Measurements from ENCODE around the gene SYT3. TPM values are rescaled to one million over a fixed set of nuclear protein-coding genes. Genes with fewer than 3 reads are reported as not detected.
"Not testable (repeated sequence)": the region's sequence is repeated elsewhere in the genome, so short reads cannot be mapped to it uniquely, and the experiment has no call there.

Gene SYT3
- total RNA-seq, 1 experiment from 2014 or later: 1.8 TPM

DNA sequence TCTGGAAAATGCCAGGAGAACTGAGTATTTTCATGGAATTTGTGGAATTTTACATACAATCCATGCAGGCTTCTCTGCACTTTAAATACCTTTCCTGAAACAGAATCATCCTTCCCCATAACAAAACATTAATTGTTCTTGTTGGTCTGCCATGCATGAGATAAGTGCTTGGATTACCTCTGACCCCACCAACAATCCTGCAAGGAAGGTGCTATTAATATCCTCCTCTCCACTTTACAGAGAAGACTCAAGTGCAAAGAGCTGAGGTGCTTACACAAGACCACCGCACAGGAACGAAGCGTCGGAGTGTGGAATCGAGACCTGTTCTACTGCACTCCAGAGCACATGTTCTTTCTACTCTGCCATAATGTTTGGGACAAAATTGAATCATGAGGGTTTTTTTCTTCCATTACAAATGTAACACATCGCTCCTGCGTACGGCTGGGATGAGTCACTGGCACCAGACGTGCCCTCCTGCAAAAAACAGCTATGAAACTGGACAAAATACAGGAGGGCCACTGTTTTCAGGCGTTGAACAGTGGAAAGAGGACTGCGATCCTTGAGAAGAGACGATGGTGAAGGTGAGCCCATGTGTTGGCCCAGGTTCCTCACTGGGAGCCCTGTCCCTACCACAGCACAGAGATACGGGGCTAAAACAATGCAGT is 58.6 kb downstream of the SYT3 start:
- CTCF ChIA-PET: no interaction called here
- DNase-seq (ENCODE audit: low spot score): no peak

DNA sequence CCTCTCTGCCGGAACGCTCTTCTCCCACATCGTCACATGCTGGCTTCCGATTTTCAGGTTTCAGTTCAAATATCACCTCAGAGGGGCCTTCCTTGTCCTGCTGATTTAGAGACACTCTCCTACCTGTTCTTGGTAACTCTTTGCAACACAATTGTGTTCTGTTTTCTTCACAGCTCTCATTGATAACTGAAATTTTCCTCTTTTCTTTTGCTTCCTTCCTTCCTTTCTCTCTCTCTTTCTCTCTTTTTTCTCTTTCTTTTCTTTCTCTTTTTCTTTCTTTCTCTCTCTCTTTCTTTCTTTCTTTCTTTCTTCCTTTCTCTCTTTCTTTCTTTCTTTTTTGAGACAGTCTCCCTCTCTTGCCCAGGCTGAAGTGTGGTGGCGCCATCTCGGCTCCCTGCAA is 59.4 kb downstream of the SYT3 start:
- H3K9me3 ChIP-seq (ENCODE audit: low read depth, low read length, poor library complexity, severe bottlenecking): no peaks in the 10 kb centered on the region
- BruUV-seq (replicated peaks): no TSS peak
- no peak for DNase-seq (ENCODE audit: low spot score)
- intact Hi-C loops (cut with micrococcal nuclease; ENCODE audit: unreplicated experiment): no loop called here
- TF ChIP-seq EZH2 (IDR thresholded peaks at IDR 0.05; ENCODE audit: borderline replicate concordance, low read depth, low read length, poor library complexity, severe bottlenecking): no peak
- TF ChIP-seq, protein P1, sequence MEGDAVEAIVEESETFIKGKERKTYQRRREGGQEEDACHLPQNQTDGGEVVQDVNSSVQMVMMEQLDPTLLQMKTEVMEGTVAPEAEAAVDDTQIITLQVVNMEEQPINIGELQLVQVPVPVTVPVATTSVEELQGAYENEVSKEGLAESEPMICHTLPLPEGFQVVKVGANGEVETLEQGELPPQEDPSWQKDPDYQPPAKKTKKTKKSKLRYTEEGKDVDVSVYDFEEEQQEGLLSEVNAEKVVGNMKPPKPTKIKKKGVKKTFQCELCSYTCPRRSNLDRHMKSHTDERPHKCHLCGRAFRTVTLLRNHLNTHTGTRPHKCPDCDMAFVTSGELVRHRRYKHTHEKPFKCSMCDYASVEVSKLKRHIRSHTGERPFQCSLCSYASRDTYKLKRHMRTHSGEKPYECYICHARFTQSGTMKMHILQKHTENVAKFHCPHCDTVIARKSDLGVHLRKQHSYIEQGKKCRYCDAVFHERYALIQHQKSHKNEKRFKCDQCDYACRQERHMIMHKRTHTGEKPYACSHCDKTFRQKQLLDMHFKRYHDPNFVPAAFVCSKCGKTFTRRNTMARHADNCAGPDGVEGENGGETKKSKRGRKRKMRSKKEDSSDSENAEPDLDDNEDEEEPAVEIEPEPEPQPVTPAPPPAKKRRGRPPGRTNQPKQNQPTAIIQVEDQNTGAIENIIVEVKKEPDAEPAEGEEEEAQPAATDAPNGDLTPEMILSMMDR (conservative IDR thresholded peaks at IDR 0.05; ENCODE audit: low read depth, low read length): no peak
- ChIA-PET POLR2A (ENCODE audit: low non-redundant PET) (no interaction called here), CTCF (no interaction called here)
- no peak overlapping the region for H3K27ac ChIP-seq (ENCODE audit: low read depth, low read length, poor library complexity, severe bottlenecking)
- no peaks in the 10 kb centered on the region for H3K4me1 ChIP-seq (ENCODE audit: insufficient read depth, low read length, poor library complexity, severe bottlenecking)
- H3K4me3 ChIP-seq (ENCODE audit: low read depth, low read length, poor library complexity, severe bottlenecking): no peak overlapping the region
- no peaks in the 10 kb centered on the region for H3K27me3 ChIP-seq (replicated peaks; ENCODE audit: insufficient read depth, low read depth, low read length, poor library complexity)
- H3K36me3 ChIP-seq (ENCODE audit: insufficient read depth, low read length, poor library complexity, severe bottlenecking): no peaks in the 10 kb centered on the region

More for the DNA sequence above, 58.6 kb downstream of the SYT3 start:
- intact Hi-C loops (cut with micrococcal nuclease; ENCODE audit: unreplicated experiment): no loop called here
- Histone ChIP-seq H3K27me3 (replicated peaks; ENCODE audit: insufficient read depth, low read depth, low read length, poor library complexity) (no peaks in the 10 kb centered on the region), H3K9me3 (ENCODE audit: low read depth, low read length, poor library complexity, severe bottlenecking) (no peaks in the 10 kb centered on the region), H3K36me3 (ENCODE audit: insufficient read depth, low read length, poor library complexity, severe bottlenecking) (no peaks in the 10 kb centered on the region), H3K4me3 (ENCODE audit: low read depth, low read length, poor library complexity, severe bottlenecking) (no peak overlapping the region), H3K4me1 (ENCODE audit: insufficient read depth, low read length, poor library complexity, severe bottlenecking) (no peaks in the 10 kb centered on the region), H3K27ac (ENCODE audit: low read depth, low read length, poor library complexity, severe bottlenecking) (no peak overlapping the region)
- TF ChIP-seq, protein P1 (conservative IDR thresholded peaks at IDR 0.05; ENCODE audit: low read depth, low read length): no peak
- TF ChIP-seq EZH2 (IDR thresholded peaks at IDR 0.05; ENCODE audit: borderline replicate concordance, low read depth, low read length, poor library complexity, severe bottlenecking): no peak
- POLR2A ChIA-PET (ENCODE audit: low non-redundant PET): no interaction called here
- BruUV-seq (replicated peaks): no TSS peak

DNA sequence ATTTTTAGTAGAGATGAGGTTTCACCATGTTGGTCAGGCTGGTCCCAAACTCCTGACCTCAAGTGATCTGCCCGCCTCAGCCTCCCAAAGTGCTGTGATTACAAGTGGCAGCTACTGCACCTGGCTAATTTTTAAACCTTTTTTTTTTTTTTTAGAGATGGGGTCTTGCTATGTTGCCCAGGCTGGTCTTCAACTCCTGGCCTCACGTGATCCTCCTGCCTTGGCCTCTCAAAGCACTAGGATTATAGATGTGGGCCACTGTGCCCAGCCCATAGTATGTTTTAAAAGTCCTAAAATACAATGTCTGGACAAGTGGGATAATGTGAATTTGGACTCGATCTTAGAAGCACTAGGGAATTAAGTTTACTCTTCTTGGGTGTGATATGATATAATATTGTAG is 62.9 kb downstream of the SYT3 start:
- CTCF ChIA-PET; intact Hi-C loops (cut with micrococcal nuclease; ENCODE audit: unreplicated experiment): not testable (repeated sequence)

More for the DNA sequence above, 62.9 kb downstream of the SYT3 start:
- BruUV-seq (replicated peaks); H3K9me3 ChIP-seq (ENCODE audit: low read depth, low read length, poor library complexity, severe bottlenecking); DNase-seq (ENCODE audit: low spot score); H3K36me3 ChIP-seq (ENCODE audit: insufficient read depth, low read length, poor library complexity, severe bottlenecking); H3K27ac ChIP-seq (ENCODE audit: low read depth, low read length, poor library complexity, severe bottlenecking); POLR2A ChIA-PET (ENCODE audit: low non-redundant PET); H3K4me1 ChIP-seq (ENCODE audit: insufficient read depth, low read length, poor library complexity, severe bottlenecking); H3K27me3 ChIP-seq (replicated peaks; ENCODE audit: insufficient read depth, low read depth, low read length, poor library complexity); H3K4me3 ChIP-seq (ENCODE audit: low read depth, low read length, poor library complexity, severe bottlenecking): not testable (repeated sequence)
